Ureter (tissue), 1 donor: ENCODE results near the gene POTEB2. TPM values are rescaled to one million over a fixed set of nuclear protein-coding genes. Genes with fewer than 3 reads are reported as not detected.
"Not testable (repeated sequence)": the region's sequence is repeated elsewhere in the genome, so short reads cannot be mapped to it uniquely, and the experiment has no call there.

Experiments used
- DNase-seq: peaks from one replicate; pipeline ENCODE4 v3.0.0-alpha.2; 2020; ENCODE audit warnings: low spot score
- total RNA-seq: library from RNA; stranded (reverse); gene quantifications from one replicate; pipeline ENCODE4 v1.2.4, GENCODE V29; 2023
- donor health status: DM: yes; HTN: yes; CAD: no.

The POTEB2 gene
- total RNA-seq, result not detected

GRCh38 chr15:20866214-20866613, at the start of gene POTEB2:
TSS of gene POTEB2 (minus strand) at chr15:20866314. CDS start at chr15:20866281, 33 bp downstream.
- DNase-seq, result not testable (repeated sequence)

- not testable (repeated sequence) for DNase-seq
Measured at GRCh38 chr15:20879916-20880315, 13.8 kb upstream of the POTEB2 start.

DNA sequence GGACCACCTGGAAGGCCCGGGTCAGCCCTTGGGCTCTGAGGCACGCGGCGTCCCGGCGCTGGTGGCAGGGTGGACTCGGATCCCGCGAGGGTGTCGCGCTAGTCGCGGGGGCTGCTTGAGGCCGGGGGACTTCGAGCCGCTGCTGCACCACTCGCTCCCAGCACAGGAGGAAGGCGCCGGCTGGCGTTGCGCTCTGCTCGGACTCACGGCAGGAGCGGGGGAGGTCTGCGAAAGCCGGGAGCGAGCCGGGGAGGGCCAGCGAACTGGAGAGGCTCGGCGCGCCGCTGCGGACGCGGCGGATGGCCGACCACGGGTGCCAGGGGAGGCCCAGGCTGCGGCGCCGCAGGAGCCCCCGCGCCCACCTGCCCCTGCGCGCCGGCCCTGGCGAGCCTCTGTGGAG, 12.3 kb upstream of the POTEB2 start:
- DNase-seq, result not testable (repeated sequence)

DNA sequence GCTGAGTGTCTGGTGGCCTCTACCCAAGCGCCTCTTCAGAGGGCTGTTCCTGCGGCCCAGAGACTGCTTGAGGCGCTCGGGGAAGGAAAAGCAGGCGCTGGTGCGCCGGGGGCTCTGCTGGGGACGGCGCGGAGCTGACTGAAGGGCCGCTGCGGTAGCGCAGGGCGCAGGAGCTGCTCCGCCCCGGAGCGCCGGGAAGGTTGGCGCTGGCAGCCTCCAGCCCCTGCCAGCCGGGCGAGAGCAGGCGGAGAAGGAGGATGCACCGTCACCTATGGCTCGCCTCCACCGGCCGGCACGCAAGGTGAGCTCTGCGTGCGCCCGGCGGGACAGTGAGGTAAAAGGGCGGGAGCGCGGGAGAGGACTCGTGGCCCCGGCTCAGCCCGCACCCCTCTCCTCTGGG, 11.7 kb upstream of the POTEB2 start:
- DNase-seq, result not testable (repeated sequence)
